ENCODE data around the gene SLC17A7.

The SLC17A7 gene

GRCh38 chr19:49382639-49383038, 58.7 kb downstream of the SLC17A7 start:
- intact Hi-C loops (cut with DNase I; ENCODE audit: low total_unique reads), result no loop called here
- TF ChIP-seq, protein P1, sequence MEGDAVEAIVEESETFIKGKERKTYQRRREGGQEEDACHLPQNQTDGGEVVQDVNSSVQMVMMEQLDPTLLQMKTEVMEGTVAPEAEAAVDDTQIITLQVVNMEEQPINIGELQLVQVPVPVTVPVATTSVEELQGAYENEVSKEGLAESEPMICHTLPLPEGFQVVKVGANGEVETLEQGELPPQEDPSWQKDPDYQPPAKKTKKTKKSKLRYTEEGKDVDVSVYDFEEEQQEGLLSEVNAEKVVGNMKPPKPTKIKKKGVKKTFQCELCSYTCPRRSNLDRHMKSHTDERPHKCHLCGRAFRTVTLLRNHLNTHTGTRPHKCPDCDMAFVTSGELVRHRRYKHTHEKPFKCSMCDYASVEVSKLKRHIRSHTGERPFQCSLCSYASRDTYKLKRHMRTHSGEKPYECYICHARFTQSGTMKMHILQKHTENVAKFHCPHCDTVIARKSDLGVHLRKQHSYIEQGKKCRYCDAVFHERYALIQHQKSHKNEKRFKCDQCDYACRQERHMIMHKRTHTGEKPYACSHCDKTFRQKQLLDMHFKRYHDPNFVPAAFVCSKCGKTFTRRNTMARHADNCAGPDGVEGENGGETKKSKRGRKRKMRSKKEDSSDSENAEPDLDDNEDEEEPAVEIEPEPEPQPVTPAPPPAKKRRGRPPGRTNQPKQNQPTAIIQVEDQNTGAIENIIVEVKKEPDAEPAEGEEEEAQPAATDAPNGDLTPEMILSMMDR (IDR thresholded peaks at IDR 0.05), result no peak
- Histone ChIP-seq H3K36me3 (no peaks in the 10 kb centered on the region), H3K4me3 (no peak overlapping the region), H3K4me1 (no peaks in the 10 kb centered on the region), H3K27ac (no peak overlapping the region), H3K27me3 (peaks cover 0 to 15% of the 10 kb centered on the region in 2 donors), H3K9me3 (peaks cover 0 to 14% (median 10%) of the 10 kb centered on the region in 3 donors)
- no peak for DNase-seq

- Histone ChIP-seq H3K4me1 (no peaks in the 10 kb centered on the region), H3K27me3 (peaks cover 0 to 21% of the 10 kb centered on the region in 2 donors), H3K27ac (no peak overlapping the region), H3K36me3 (no peaks in the 10 kb centered on the region), H3K4me3 (no peak overlapping the region), H3K9me3 (peaks cover 0 to 14% (median 10%) of the 10 kb centered on the region in 3 donors)
- intact Hi-C loops (cut with DNase I; ENCODE audit: low total_unique reads), result no loop called here
- TF ChIP-seq, protein P1 (IDR thresholded peaks at IDR 0.05), result no peak
- no peak for DNase-seq
These were observed 60.9 kb downstream of the SLC17A7 start for GRCh38 chr19:49380391-49380790.
